NCI-H345 treated with DMSO at 0.1 percent for 48 hours (cell line): ENCODE results near the gene COL1A1.
A peak's percentile ranks its signal among the peaks of the same experiment; 100 is the strongest.

Experiments used
- DNase-seq: peaks from one replicate; lab custom pipeline; 2025; ENCODE audit not compliant: unreplicated experiment; lab: John Stamatoyannopoulos, UW

Gene COL1A1

DNA sequence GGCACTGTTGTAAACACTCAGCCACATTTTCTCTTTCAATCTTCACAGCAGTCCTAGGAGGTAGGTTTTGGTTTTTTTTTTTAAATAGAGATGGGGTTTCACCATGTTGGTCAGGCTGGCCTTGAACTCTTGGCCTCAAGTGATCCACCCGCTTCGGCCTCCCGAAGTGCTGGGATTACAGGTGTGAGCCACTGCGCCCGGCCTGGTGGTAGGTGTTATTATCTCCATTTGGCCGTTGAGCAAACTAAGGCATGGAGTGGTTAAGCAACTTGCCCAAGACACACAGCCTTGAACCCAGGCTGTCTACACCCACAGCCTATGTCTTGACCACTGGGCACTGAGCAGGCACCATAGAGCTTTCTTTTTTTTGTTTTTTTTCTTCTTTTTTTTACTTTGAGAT is 27.0 kb downstream of the COL1A1 start:
- DNase-seq, result no peak

GRCh38 chr17:50173335-50173941 is 28.0 kb downstream of the COL1A1 start:
- no peak for DNase-seq

GRCh38 chr17:50172936-50173334 is 28.5 kb downstream of the COL1A1 start:
- no peak for DNase-seq

- DNase-seq, result no peak
Observed at GRCh38 chr17:50172130-50172529, 29.3 kb downstream of the COL1A1 start.

GRCh38 chr17:50171371-50172071 is 29.9 kb downstream of the COL1A1 start:
- no peak for DNase-seq

- DNase-seq, result no peak
Observed at GRCh38 chr17:50170662-50171370, 30.6 kb downstream of the COL1A1 start.

GRCh38 chr17:50169881-50170459 is 31.5 kb downstream of the COL1A1 start:
- DNase-seq, result no peak

DNA sequence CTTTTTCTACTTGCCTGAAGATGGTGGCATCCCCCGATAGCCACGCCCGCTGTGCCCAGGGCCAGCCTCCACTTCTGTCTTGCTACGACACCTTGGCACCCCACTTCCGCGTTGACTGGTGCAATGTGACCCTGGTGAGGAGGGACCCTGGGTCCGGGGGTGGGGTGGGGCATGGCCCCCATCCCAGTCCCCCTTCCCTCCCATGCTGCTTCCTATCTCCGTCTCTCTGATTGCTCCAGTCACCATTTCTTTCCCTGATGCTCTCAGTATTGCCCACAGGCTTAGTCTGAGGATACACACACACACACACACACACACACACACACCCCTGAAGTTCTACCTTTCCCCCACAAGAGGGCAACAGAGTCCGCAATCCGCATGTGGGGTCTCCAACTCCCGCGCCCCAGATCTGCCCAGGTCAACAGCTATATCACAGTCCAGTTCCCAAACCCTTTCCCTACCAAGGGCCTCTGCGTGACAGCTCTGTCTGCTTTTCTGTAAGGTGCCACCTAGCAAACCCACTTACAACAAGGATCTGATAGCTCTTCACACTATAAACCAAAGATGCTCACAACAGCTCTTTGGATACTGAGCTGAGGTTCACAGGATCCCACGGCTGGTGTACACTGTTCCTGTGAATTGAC is 32.2 kb downstream of the COL1A1 start:
- peak; percentile 12 for DNase-seq

DNA sequence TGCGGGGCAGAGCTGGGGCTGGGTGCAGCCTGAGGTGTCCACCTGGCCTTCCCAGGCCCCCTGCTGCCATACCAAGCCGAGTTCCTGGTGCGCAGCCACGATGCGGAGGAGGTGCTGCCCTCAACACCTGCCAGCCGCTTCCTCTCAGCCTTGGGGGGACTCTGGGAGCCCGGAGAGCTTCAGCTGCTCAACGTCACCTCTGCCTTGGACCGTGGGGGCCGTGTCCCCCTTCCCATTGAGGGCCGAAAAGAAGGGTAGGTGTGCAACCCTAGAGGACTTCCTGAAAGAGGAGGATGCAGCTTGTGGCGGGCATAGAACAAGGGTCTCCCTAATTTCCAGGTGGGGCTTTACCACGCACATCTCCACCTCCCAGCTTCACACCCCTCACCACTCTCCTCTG is 33.1 kb downstream of the COL1A1 start:
- DNase-seq, result no peak

DNA sequence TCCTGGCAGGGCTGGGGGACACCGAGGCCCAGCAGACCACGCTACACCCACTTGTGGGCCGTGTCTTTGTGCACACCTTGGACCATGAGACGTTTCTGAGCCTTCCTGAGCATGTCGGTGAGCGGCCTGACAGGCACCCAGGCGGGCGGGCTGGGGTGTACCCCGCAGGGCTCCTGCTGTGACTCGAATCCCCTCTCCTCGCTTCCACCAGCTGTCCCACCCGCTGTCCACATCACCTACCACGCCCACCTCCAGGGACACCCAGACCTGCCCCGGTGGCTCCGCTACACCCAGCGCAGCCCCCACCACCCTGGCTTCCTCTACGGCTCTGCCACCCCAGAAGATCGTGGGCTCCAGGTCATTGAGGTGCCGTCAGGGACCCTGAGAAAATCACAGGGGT is 34.1 kb downstream of the COL1A1 start:
- no peak for DNase-seq

DNA sequence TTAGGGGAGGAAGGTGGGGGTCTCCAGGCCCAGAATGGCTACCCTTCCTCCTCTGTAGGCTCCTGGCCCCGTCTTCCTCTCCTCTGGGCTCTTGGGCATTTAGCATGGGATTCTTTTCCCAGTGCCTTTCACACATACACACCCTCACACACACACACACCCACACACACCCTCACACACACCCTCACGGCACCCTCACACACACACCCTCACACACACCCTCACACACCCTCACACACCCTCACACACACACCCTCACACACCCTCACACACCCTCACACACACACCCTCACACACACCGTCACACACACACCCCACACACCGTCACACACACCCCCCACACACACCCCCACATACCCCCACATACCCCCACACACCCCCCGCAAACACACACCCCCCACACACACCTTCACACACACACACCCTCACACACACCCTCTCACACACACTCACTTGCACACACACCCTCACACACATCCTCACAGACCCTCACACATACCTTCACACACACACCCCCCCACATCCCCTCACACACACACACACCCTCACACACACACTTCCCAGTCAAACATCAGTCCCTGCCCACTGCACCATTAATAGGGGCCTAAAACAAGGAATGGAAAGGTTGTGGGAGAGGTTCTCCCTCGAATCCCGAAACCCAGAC is 34.8 kb downstream of the COL1A1 start:
- DNase-seq, result no peak

- no peak for DNase-seq
Observed at GRCh38 chr17:50165867-50166517, 35.4 kb downstream of the COL1A1 start, which contains the start of gene SGCA. Gene SGCA (plus strand): TSS chr17:50166005. CDS start chr17:50166041, 36 bp downstream.

- no peak for DNase-seq
Observed at GRCh38 chr17:50165466-50165865, 36.0 kb downstream of the COL1A1 start.

- DNase-seq, result no peak
Observed at GRCh38 chr17:50165066-50165465, 36.4 kb downstream of the COL1A1 start.

DNA sequence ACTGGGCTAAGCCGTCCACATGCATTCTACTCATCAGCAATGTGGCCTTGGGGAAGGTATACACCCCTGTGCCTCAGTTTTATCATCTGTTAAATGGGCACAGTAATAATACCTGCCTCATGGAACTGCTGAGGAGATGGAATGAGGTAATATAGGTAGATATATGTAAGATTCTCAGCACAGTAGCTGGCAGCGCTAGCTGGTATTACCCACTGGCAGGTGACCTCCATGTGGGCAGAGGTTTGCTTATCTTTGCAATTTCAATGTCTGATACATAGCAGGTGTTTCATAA is 36.8 kb downstream of the COL1A1 start:
- no peak for DNase-seq

- no peak for DNase-seq
Observed at GRCh38 chr17:50163843-50164696, 37.4 kb downstream of the COL1A1 start.

GRCh38 chr17:50162466-50163254 is 38.8 kb downstream of the COL1A1 start:
- no peak for DNase-seq

GRCh38 chr17:50161911-50162288 is 39.5 kb downstream of the COL1A1 start:
- DNase-seq, result no peak
